Transverse colon (tissue), 4 donors: ENCODE results near the gene GLB1L2. TPM values are rescaled to one million over a fixed set of nuclear protein-coding genes. Genes with fewer than 3 reads are reported as not detected.

Source experiments
- DNase-seq: peaks from one replicate; pipeline ENCODE4 v3.0.0-alpha.2; 2019
- H3K27ac ChIP-seq, 4 donors: fragments of 200-600 bp; sonication (generic); 2 replicates each; pipeline ENCODE4 v1.5.1; 2016 to 2018; ENCODE audit warnings: inconsistent platforms in 4 of 4
- H3K27me3 ChIP-seq: fragments of 200-600 bp; sonication (generic); 2 replicates; pipeline ENCODE4 v1.5.1; 2017; ENCODE audit warnings: inconsistent platforms
- H3K36me3 ChIP-seq, 4 donors: fragments of 200-600 bp; sonication (generic); 2 replicates each; pipeline ENCODE4 v1.5.1; 2017 to 2019; ENCODE audit warnings: inconsistent platforms in 4 of 4
- H3K4me1 ChIP-seq, 4 donors: fragments of 200-600 bp; sonication (generic); 2 replicates each; pipeline ENCODE4 v1.5.1; 2017 to 2020; ENCODE audit warnings: inconsistent platforms in 4 of 4
- H3K4me3 ChIP-seq, 4 donors: fragments of 200-600 bp; sonication (generic); 1 replicate in 1 of 4; 2 replicates in 3 of 4; pipeline versions ENCODE4 v1.5.1 to v1.6.1; 2017 to 2019; ENCODE audit warnings: inconsistent platforms in 4 of 4
- H3K9me3 ChIP-seq, 2 donors: fragments of 200-600 bp; sonication (generic); 2 replicates each; pipeline ENCODE4 v1.5.1; 2017 to 2019; ENCODE audit warnings: inconsistent platforms in 2 of 2
- EP300 ChIP-seq: sonication (generic); formaldehyde crosslinking; IDR thresholded peaks from one replicate; pipeline ENCODE4 v1.6.1; 2017; ENCODE audit warnings: antibody characterized with exemption, low read depth
- POLR2A ChIP-seq: fragments of 450-650 bp; IDR thresholded peaks from one replicate; pipeline ENCODE4 v1.6.1; 2016; ENCODE audit warnings: antibody characterized with exemption, mild to moderate bottlenecking, moderate library complexity
- POLR2AphosphoS5 ChIP-seq, 3 donors: sonication (generic); formaldehyde crosslinking; IDR thresholded peaks; one replicate each; pipeline ENCODE4 v1.6.1; 2016; ENCODE audit warnings: antibody characterized with exemption in 3 of 3
- WGBS, 2 donors: methylation state at CpG; one replicate each; pipeline ENCODE4 v1.1.5; 2018; ENCODE audit warnings: low coverage in 1 of 2; 5-methylcytosine and 5-hydroxymethylcytosine counted together
- in situ Hi-C, 4 donors: fragments of 200-750 bp; cut with MboI; loops; one replicate each; pipeline versions ENCODE4 v1.15.0 to v1.15.1; 2017; ENCODE audit warnings: low sequenced_read_pairs in 3 of 4, low pct_ligation_motif_present in 1 of 4, low pct_unique_long_range_greater_than_20kb in 1 of 4
- intact Hi-C: fragments of 100-400 bp; cut with DNase I; formaldehyde crosslinking; loops from one replicate; pipeline ENCODE4 v1.15.1; 2023; ENCODE audit warnings: low total_unique reads
- total RNA-seq, 4 donors: library from RNA; depleted of rRNA; stranded (reverse); fragments of >200 nt; gene quantifications; one replicate each; pipeline ENCODE4 v1.1.0, GENCODE V29; 2016
- TF ChIP-seq, protein P1 (sequence below), 5 experiments: fragments of 200-600 bp in 3 of 5; fragments of 450-650 bp in 2 of 5; sonication (generic) in 3 of 5; IDR thresholded peaks; 1 replicate in 2 of 5; 2 replicates in 3 of 5; pipeline ENCODE4 v1.5.1; 2016 to 2017; ENCODE audit warnings: antibody characterized with exemption in 5 of 5, inconsistent platforms in 3 of 5, mild to moderate bottlenecking in 2 of 5, moderate library complexity in 1 of 5

Gene GLB1L2
- total RNA-seq, 4 donors from 2014 or later = 26.2 to 39.5 (median 35.3) TPM

DNA sequence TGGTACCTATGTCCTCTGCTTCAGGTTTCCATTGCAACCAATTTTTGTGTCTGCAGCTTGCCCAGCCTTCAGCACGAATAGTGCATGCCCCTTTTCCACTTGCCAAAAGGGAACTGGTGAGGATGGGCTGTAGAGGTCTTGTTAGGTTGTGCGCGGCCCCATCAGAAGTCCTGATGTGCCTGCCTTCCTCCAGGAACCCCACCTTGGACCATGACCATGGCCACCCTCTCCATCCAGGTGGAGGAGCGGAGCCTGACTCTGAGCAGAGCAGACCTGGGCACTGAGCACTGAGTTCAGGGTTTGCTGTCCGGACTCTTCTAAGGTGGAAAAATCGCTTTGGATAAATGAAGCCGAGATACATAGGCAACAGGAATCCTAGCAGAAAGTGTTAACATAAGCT, 6.9 kb downstream of the GLB1L2 start:
- no peaks in the 10 kb centered on the region for H3K27me3 ChIP-seq
- no peaks in the 10 kb centered on the region for H3K36me3 ChIP-seq
- H3K9me3 ChIP-seq = no peaks in the 10 kb centered on the region
- H3K27ac ChIP-seq = no peak overlapping the region
- H3K4me1 ChIP-seq = peaks cover 5 to 16% (median 10%) of the 10 kb centered on the region in 4 donors
- intact Hi-C loops = no loop called here
- in situ Hi-C loops = no loop called here
- no peak for TF ChIP-seq POLR2A
- TF ChIP-seq POLR2AphosphoS5 (IDR thresholded peaks at IDR 0.05) = no peak
- TF ChIP-seq, protein P1, sequence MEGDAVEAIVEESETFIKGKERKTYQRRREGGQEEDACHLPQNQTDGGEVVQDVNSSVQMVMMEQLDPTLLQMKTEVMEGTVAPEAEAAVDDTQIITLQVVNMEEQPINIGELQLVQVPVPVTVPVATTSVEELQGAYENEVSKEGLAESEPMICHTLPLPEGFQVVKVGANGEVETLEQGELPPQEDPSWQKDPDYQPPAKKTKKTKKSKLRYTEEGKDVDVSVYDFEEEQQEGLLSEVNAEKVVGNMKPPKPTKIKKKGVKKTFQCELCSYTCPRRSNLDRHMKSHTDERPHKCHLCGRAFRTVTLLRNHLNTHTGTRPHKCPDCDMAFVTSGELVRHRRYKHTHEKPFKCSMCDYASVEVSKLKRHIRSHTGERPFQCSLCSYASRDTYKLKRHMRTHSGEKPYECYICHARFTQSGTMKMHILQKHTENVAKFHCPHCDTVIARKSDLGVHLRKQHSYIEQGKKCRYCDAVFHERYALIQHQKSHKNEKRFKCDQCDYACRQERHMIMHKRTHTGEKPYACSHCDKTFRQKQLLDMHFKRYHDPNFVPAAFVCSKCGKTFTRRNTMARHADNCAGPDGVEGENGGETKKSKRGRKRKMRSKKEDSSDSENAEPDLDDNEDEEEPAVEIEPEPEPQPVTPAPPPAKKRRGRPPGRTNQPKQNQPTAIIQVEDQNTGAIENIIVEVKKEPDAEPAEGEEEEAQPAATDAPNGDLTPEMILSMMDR (IDR thresholded peaks at IDR 0.05) = no peak
- TF ChIP-seq EP300 = no peak
- WGBS, 2 donors = 94% methylated on average over 7 of the region's 7 CpGs; no CpG with 5 or more reads in 1 of the 2 donors
- no peak for DNase-seq
- H3K4me3 ChIP-seq = no peak overlapping the region

DNA sequence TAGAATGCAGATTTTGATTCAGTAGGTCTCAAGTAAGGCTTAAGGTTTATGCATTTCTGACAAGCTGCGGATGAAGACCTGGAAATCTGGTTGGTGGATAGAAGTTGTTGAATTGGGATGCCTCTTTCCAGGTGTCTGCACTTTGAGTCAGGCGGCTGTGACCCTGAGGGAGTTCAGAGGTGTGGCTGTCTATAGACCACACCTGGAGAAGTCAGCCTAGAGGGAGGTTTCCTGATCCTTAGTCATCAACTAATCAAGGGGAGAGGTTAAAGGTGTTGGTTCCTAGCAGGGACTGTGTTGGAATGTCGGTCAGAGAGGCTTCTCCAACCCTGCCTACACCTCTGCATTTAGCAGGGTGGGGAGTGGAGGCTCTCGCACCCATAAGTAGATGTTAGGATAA, 8.0 kb downstream of the GLB1L2 start:
- Histone ChIP-seq H3K4me3 (no peak overlapping the region), H3K27ac (peak overlapping the region; percentile 73 to 83 (median 80)), H3K27me3 (no peaks in the 10 kb centered on the region), H3K36me3 (no peaks in the 10 kb centered on the region), H3K4me1 (peaks cover 5 to 16% (median 10%) of the 10 kb centered on the region in 4 donors), H3K9me3 (no peaks in the 10 kb centered on the region)
- 40 to 58% methylated on average over 3 to 4 of the region's 4 CpGs for WGBS, 2 donors
- in situ Hi-C loops (no loop called here), intact Hi-C loops (no loop called here)
- peak; percentile 70 for DNase-seq
- peak in 1 of 3 donors; percentile 45 for TF ChIP-seq POLR2AphosphoS5 (IDR thresholded peaks at IDR 0.05)
- no peak for TF ChIP-seq POLR2A

DNA sequence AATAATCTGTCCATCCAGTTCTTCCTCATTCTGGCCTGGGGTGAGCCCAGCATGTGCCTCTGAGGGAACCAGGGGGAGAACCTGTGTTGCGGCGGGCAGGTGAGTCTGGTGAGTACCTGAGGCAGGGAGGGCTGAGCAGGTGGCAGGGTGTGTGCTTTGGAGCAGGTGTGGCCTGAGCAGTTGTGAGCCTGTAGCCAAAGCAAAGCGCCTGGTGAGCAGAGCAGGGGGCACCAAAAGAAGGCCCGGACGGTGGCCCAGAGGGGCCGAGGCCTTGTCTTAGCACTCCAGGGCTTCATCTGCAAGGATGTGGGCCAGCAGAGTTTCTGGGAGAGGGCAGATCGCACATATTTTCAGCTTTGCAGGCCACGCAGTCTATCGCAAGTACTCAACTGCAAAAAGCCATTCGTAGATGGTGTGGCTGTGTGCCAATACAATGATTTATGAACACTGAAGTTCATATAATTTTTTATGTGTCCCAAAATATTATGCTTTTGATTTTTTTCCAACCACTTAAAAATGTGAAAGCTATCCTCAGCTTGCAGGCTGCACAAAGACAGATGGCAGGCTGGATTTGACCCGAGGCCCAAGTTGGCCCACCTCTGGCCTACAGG, 8.7 kb downstream of the GLB1L2 start:
- 27 to 60% methylated on average over 2 to 11 of the region's 11 CpGs for WGBS, 2 donors
- peak overlapping the region; percentile 73 to 83 (median 80) for H3K27ac ChIP-seq
- intact Hi-C loops (no loop called here), in situ Hi-C loops (no loop called here)
- H3K27me3 ChIP-seq = no peaks in the 10 kb centered on the region
- H3K36me3 ChIP-seq = no peaks in the 10 kb centered on the region
- H3K9me3 ChIP-seq = no peaks in the 10 kb centered on the region
- H3K4me1 ChIP-seq = peaks cover 5 to 16% (median 10%) of the 10 kb centered on the region in 4 donors
- DNase-seq = peak; percentile 66
- H3K4me3 ChIP-seq = no peak overlapping the region
- TF ChIP-seq POLR2AphosphoS5 (IDR thresholded peaks at IDR 0.05) (no peak), EP300 (no peak), POLR2A (no peak)

DNA sequence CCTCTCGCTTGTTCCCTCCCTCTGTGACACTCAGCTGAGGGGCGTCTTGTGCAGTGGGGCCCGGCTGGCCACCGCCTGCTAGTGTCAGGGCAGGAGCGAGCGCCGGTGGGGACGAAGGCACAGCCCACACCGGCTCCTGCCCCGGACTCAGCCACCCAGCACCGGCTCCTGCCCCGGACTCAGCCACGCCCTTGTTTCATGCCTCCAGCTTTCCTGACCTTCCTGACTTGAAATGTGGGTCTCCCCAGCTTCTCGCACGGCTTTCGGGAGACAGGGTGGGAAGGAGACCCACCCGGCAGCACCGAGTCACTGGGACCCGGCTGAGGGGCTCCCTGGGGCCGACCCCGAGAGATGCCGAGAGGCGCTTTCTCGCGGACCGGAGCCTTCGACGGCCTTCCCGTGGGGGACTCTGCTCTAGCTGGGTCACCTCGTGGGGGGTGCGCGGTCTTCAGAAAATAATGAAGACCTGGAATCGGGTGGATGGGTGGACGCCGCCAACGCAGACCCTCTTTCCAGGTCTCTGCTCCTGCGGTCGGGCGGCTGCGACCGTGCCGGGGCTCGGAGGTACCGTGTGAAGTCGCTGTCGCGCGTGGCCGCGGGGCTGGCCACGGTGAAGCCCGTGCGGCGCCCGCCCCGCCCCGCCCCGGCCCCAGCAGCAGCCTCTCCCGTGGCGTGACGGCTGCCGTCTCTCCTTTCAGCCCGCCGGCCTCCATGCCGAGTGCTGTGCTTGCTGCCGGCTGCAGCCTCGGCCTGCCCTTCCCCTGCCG, 10.2 kb downstream of the GLB1L2 start:
- Histone ChIP-seq H3K4me3 (no peak overlapping the region), H3K9me3 (no peaks in the 10 kb centered on the region), H3K4me1 (peaks cover 5 to 16% (median 10%) of the 10 kb centered on the region in 4 donors), H3K36me3 (no peaks in the 10 kb centered on the region), H3K27me3 (no peaks in the 10 kb centered on the region), H3K27ac (no peak overlapping the region)
- DNase-seq = no peak
- in situ Hi-C loops (no loop called here), intact Hi-C loops (no loop called here)
- WGBS, 2 donors = 92 to 96% methylated on average over 9 to 42 of the region's 68 CpGs
- TF ChIP-seq POLR2A (no peak), POLR2AphosphoS5 (IDR thresholded peaks at IDR 0.05) (no peak)

DNA sequence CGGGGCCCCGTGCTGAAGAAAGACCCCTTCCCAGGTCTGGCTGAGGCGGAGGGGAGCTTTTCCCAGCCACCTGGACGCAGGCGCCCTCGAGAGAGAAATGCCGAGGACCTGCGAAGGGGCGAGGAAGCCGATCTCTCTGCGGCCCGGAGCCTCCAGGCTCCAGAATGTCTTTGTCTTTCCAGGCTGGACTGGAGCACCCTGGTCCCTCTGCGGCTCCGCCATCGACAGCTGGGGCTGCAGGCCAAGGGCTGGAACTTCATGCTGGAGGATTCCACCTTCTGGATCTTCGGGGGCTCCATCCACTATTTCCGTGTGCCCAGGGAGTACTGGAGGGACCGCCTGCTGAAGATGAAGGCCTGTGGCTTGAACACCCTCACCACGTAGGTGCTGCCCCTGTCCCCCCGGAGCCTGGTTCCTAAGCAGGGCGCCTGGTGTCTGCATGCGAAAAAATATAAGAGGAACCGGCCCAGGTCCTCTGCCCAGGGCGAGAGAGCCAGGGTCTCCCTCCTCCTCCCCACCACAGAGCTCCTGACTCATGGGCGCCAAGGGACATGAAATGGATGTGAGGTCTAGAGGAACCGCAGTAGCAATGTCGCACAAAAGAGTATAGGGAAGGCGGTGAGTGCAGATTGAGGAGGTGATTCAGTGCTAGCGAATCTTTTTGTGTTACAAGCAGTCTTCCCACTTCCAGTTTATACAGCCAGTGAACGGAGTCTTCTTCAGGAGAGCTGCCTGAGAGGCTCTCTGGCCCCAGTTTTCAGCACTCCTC, 11.0 kb downstream of the GLB1L2 start:
- Histone ChIP-seq H3K36me3 (no peaks in the 10 kb centered on the region), H3K9me3 (no peaks in the 10 kb centered on the region), H3K4me3 (no peak overlapping the region), H3K27ac (no peak overlapping the region), H3K27me3 (no peaks in the 10 kb centered on the region), H3K4me1 (peaks cover 5 to 16% (median 10%) of the 10 kb centered on the region in 4 donors)
- WGBS, 2 donors = 87 to 93% methylated on average over 3 to 30 of the region's 30 CpGs
- TF ChIP-seq EP300 (no peak), POLR2AphosphoS5 (IDR thresholded peaks at IDR 0.05) (no peak), POLR2A (no peak)
- TF ChIP-seq, protein P1 (IDR thresholded peaks at IDR 0.05) = no peak
- DNase-seq = no peak
- intact Hi-C loops (no loop called here), in situ Hi-C loops (no loop called here)
